BJ (cell line): ENCODE data around the gene PYGM. TPM values are rescaled to one million over a fixed set of nuclear protein-coding genes. Genes with fewer than 3 reads are reported as not detected.

Experiments
- CTCF ChIA-PET: fragments of 350-600 bp; formaldehyde crosslinking; extraction: SDS; loops from one replicate; lab custom pipeline; 2021; ENCODE audit warnings: antibody characterized with exemption, inconsistent platforms; lab: Yijun Ruan, JAX
- POLR2A ChIA-PET: fragments of 300-600 bp; sonication (Branson Sonifier 250); formaldehyde crosslinking; extraction: SDS; loops from one replicate; lab custom pipeline; 2021; ENCODE audit warnings: antibody characterized with exemption; lab: Charles Lee
- DNase-seq: peaks from one replicate; pipeline ENCODE4 v3.0.0-alpha.2; 2011; ENCODE audit warnings: low read depth
- H3K27me3 ChIP-seq: 2 replicates; pipeline ENCODE4 v1.6.0; 2011; ENCODE audit warnings: low read length; ENCODE audit not compliant: control insufficient read depth, insufficient read depth
- H3K36me3 ChIP-seq: 2 replicates; pipeline ENCODE4 v1.5.1; 2011; ENCODE audit warnings: low read length; ENCODE audit not compliant: control insufficient read depth, insufficient read depth
- H3K4me3 ChIP-seq: 2 replicates; pipeline ENCODE4 v1.5.1; 2011; ENCODE audit warnings: low read depth, mild to moderate bottlenecking, control low read depth, low read length
- polyA plus RNA-seq: library from polyadenylated mRNA; depleted of rRNA; stranded (reverse); fragments of >200 nt; gene quantifications from 2 replicates; pipeline ENCODE4 v1.2.3, GENCODE V29; 2011
- TF ChIP-seq, protein P1 (sequence below): IDR thresholded peaks from 2 replicates; pipeline ENCODE4 v1.5.1; 2011; ENCODE audit warnings: low read depth, mild to moderate bottlenecking, control low read depth, inconsistent platforms, low read length, moderate library complexity; ENCODE audit not compliant: insufficient read depth

The PYGM gene
- polyA plus RNA-seq, 1 experiment: 0.10 TPM

- CTCF ChIA-PET: interaction anchor here (3.2 kb wide), 1 partner anchor 29 kb away, joined by 13 read pairs; no protein-coding TSS in a partner anchor
- H3K4me3 ChIP-seq: no peak overlapping the region
- TF ChIP-seq, protein P1, sequence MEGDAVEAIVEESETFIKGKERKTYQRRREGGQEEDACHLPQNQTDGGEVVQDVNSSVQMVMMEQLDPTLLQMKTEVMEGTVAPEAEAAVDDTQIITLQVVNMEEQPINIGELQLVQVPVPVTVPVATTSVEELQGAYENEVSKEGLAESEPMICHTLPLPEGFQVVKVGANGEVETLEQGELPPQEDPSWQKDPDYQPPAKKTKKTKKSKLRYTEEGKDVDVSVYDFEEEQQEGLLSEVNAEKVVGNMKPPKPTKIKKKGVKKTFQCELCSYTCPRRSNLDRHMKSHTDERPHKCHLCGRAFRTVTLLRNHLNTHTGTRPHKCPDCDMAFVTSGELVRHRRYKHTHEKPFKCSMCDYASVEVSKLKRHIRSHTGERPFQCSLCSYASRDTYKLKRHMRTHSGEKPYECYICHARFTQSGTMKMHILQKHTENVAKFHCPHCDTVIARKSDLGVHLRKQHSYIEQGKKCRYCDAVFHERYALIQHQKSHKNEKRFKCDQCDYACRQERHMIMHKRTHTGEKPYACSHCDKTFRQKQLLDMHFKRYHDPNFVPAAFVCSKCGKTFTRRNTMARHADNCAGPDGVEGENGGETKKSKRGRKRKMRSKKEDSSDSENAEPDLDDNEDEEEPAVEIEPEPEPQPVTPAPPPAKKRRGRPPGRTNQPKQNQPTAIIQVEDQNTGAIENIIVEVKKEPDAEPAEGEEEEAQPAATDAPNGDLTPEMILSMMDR: no peak
- DNase-seq: no peak
- H3K27me3 ChIP-seq: peaks cover 61% of the 10 kb centered on the region
- no peaks in the 10 kb centered on the region for H3K36me3 ChIP-seq
- POLR2A ChIA-PET: interaction anchor here (0.7 kb wide), 1 partner anchor 67 kb away, joined by 4 read pairs; no protein-coding TSS in a partner anchor
Measured at GRCh38 chr11:64718084-64718779, 41.5 kb downstream of the PYGM start.

GRCh38 chr11:64717268-64717578, 42.6 kb downstream of the PYGM start:
- POLR2A ChIA-PET: no interaction called here
- TF ChIP-seq, protein P1: no peak
- H3K4me3 ChIP-seq: no peak overlapping the region
- CTCF ChIA-PET: interaction anchor here (2.2 to 3.2 kb wide), 2 partner anchors 26 to 28 kb away, joined by 6 to 13 read pairs; no protein-coding TSS in a partner anchor
- H3K27me3 ChIP-seq: peaks cover 60% of the 10 kb centered on the region
- DNase-seq: no peak
- H3K36me3 ChIP-seq: no peaks in the 10 kb centered on the region

DNA sequence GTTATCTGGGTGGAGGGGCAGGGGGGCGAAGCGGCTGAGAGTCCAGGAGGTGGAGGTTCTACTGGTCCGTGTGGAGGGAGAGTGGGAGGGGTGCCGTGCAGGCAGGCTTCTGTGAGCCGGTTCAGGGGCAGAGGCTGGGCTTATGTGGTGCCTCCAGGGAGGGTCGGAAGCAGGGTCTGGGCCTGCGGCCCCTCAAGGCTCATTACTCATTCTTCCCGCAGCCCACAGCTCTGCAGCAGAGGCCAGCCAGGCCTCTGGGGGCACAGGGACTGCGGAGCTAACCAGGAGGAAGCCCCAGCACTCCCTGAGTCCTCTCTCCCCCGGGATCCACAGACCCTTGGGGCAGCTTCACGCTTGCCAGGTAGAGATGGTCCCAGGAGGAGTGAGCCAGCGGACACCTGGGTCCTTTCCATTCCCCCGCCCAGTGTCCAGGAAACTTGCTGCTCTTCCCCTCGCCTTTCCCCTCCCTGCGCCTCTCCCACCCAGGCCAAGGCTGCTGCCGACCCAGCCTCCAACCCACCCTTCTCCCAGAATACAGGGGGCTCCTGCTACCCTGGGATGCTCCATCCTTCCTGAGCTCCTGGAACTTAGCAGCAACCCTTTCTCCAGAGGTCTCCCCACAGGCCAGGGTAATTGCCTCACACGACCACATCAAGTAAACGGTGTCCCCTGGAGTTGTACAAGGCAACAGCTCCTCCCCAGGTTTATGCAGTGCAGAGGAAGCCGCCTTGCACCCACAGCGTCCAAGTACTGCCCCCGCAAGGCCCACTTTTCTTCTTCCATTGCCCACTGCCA, 43.1 kb downstream of the PYGM start:
- TF ChIP-seq, protein P1: no peak
- POLR2A ChIA-PET: no interaction called here
- H3K36me3 ChIP-seq: no peaks in the 10 kb centered on the region
- DNase-seq: no peak
- H3K4me3 ChIP-seq: no peak overlapping the region
- CTCF ChIA-PET: interaction anchor here (0.7 to 3.2 kb wide), 3 partner anchors 26 to 66 kb away, joined by 3 to 13 read pairs (median 6); no protein-coding TSS in a partner anchor
- H3K27me3 ChIP-seq: peaks cover 58% of the 10 kb centered on the region

DNA sequence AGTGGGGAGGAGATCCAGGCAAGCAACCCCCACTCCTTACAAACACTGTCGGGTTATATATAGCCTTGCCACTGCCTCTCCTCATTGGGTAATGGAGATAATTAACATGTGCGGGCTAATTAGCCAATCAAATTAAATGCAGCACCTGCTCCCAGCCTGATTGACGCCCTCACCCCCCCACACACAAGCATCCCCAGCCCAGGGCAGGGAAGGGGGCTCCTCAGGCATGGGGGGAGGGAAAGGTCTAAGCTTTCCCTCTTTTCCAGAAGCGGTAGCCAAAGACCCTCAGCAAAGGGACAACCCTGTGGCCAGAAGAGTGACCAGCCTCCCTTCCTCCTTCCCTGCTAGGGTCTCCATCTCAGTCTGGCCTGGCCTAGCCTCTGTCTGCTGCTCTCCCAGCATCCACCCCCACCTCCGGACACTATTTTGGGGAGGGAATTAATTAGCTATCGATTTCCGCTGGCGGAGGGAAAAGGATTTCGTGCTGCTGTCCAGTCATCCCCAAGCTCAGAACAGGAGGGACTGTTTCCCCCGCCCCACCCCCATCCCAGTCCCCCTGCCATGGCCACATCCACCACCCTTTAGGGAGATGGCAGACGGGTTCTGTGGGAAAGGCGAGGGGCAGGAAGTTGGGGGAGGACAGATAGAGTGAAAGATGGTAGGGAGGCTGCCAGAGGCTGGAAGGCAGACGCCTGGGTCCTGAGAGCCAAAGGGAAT, 43.9 kb downstream of the PYGM start:
- no peak for DNase-seq
- Histone ChIP-seq H3K27me3 (peaks cover 55% of the 10 kb centered on the region), H3K36me3 (no peaks in the 10 kb centered on the region), H3K4me3 (no peak overlapping the region)
- TF ChIP-seq, protein P1: no peak
- ChIA-PET CTCF (interaction anchor here (0.7 to 3.2 kb wide), 3 partner anchors 27 to 66 kb away, joined by 3 to 13 read pairs (median 6); no protein-coding TSS in a partner anchor), POLR2A (no interaction called here)

GRCh38 chr11:64715110-64715509, 44.7 kb downstream of the PYGM start:
- ChIA-PET POLR2A (no interaction called here), CTCF (no interaction called here)
- TF ChIP-seq, protein P1: no peak
- no peak overlapping the region for H3K4me3 ChIP-seq
- peaks cover 57% of the 10 kb centered on the region for H3K27me3 ChIP-seq
- H3K36me3 ChIP-seq: no peaks in the 10 kb centered on the region
- DNase-seq: no peak
